GM21381 (cell line): ENCODE results near the gene CLPTM1L.
"Not testable (repeated sequence)": the region's sequence is repeated elsewhere in the genome, so short reads cannot be mapped to it uniquely, and the experiment has no call there.

Experiments used
- ATAC-seq: cut with Tn5 transposase; IDR thresholded peaks from one replicate; pipeline ENCODE4 v1.9.1; 2021; ENCODE audit warnings: mild to moderate bottlenecking, moderate library complexity; ENCODE audit not compliant: unreplicated experiment

The CLPTM1L gene

DNA sequence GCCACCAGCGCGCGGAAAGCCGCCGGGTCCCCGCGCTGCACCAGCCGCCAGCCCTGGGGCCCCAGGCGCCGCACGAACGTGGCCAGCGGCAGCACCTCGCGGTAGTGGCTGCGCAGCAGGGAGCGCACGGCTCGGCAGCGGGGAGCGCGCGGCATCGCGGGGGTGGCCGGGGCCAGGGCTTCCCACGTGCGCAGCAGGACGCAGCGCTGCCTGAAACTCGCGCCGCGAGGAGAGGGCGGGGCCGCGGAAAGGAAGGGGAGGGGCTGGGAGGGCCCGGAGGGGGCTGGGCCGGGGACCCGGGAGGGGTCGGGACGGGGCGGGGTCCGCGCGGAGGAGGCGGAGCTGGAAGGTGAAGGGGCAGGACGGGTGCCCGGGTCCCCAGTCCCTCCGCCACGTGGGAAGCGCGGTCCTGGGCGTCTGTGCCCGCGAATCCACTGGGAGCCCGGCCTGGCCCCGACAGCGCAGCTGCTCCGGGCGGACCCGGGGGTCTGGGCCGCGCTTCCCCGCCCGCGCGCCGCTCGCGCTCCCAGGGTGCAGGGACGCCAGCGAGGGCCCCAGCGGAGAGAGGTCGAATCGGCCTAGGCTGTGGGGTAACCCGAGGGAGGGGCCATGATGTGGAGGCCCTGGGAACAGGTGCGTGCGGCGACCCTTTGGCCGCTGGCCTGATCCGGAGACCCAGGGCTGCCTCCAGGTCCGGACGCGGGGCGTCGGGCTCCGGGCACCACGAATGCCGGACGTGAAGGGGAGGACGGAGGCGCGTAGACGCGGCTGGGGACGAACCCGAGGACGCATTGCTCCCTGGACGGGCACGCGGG, 49.9 kb downstream of the CLPTM1L start, which contains the start of gene TERT:
Gene TERT (minus strand): TSS at position 234 of the 815 bp plus-strand sequence. CDS start 79 bp downstream, at position 155.
- no peak for ATAC-seq

DNA sequence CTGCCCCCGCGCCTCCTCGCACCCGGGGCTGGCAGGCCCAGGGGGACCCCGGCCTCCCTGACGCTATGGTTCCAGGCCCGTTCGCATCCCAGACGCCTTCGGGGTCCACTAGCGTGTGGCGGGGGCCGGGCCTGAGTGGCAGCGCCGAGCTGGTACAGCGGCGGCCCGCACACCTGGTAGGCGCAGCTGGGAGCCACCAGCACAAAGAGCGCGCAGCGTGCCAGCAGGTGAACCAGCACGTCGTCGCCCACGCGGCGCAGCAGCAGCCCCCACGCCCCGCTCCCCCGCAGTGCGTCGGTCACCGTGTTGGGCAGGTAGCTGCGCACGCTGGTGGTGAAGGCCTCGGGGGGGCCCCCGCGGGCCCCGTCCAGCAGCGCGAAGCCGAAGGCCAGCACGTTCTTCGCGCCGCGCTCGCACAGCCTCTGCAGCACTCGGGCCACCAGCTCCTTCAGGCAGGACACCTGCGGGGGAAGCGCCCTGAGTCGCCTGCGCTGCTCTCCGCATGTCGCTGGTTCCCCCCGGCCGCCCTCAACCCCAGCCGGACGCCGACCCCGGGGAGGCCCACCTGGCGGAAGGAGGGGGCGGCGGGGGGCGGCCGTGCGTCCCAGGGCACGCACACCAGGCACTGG, 50.6 kb downstream of the CLPTM1L start:
- no peak for ATAC-seq

DNA sequence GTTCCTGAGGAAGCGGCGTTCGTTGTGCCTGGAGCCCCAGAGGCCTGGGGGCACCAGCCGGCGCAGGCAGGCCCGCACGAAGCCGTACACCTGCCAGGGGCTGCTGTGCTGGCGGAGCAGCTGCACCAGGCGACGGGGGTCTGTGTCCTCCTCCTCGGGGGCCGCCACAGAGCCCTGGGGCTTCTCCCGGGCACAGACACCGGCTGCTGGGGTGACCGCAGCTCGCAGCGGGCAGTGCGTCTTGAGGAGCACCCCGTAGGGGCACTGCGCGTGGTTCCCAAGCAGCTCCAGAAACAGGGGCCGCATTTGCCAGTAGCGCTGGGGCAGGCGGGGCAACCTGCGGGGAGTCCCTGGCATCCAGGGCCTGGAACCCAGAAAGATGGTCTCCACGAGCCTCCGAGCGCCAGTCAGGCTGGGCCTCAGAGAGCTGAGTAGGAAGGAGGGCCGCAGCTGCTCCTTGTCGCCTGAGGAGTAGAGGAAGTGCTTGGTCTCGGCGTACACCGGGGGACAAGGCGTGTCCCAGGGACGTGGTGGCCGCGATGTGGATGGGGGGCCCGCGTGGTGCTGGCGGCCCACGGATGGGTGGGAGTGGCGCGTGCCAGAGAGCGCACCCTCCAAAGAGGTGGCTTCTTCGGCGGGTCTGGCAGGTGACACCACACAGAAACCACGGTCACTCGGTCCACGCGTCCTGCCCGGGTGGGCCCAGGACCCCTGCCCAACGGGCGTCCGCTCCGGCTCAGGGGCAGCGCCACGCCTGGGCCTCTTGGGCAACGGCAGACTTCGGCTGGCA, 51.3 kb downstream of the CLPTM1L start:
- no peak for ATAC-seq

DNA sequence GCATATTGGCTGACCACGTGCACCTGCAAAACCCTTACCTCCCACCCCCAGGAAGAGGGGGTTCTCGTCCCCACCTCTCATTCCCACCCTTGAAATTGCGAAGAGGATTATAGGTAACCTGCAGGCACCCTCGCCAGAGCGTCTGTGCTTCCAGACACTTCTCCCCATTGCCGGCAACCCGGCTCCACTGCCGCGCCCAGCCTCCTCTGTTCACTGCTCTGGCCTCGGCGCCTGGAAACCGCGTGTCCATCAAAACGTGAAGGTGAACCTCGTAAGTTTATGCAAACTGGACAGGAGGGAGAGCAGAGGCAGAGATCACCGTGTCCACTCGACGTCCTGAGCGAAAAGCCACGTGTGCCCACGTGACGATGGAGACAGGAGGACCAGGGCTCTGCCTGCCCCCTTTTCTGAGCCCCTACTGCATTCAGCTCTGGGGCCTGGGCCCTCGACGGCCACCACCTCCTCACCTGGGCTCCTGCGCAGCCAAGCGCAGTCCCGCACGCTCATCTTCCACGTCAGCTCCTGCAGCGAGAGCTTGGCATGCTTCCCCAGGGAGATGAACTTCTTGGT, 52.0 kb downstream of the CLPTM1L start:
- ATAC-seq = no peak

DNA sequence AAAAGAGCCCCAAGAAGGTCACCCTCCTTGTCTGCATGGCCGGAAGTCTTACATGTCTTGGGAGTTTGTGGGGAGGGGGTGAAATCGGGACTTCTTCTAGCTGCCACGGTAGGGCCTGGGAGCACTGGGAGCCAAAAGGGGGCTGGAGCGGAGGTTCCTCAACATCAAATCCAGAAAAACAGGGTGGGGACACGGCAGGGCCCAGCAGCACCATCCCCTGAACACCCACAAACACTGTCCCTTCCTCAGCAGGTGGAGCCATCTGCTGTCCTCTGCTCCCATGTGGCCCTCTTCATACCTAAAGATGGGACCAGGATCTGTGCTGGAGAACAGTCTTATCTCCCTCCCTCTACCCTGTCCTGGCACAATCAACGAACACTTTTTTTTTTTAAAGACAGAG, 52.8 kb downstream of the CLPTM1L start:
- ATAC-seq = no peak

DNA sequence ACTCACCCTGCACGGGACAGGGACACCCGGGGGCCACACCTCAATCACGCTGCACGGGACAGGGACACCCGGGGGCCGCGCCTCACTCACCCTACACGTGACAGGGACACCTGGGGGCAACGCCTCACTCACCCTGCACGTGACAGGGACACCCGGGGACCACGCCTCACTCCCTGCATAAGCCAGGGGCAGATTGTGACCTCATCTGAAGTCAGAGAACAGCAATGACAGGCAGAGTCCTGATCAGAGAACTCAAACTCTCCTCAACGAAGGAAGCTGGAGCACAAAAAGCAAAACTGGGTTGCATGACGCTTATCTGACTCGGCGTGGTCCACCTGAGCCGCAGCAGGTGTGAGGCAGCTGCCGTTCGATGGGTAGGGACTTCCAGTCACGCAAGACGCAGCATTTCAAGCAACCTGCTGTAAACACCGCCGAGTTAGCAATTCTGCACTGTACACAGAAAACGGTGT, 53.3 kb downstream of the CLPTM1L start:
- no peak for ATAC-seq

DNA sequence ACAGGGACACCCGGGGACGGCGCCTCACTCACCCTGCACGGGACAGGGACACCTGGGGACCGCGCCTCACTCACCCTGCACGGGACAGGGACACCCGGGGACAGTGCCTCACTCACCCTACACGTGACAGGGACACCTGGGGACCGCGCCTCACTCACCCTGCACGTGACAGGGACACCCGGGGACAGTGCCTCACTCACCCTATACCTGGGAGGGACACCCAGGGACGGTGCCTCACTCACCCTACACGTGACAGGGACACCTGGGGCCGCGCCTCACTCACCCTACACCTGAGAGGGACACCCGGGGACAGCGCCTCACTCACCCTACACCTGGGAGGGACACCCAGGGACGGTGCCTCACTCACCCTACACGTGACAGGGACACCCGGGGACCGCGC, 53.9 kb downstream of the CLPTM1L start:
- not testable (repeated sequence) for ATAC-seq

DNA sequence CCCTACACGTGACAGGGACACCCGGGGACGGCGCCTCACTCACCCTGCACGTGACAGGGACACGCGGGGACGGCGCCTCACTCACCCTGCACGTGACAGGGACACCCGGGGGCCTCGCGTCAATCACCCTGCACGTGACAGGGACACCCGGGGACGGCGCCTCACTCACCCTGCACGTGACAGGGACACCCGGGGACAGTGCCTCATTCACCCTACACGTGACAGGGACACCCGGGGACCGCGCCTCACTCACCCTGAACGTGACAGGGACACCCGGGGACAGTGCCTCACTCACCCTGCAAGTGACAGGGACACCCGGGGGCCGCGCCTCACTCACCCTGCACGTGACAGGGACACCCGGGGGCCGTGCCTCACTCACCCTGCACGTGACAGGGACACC, 55.3 kb downstream of the CLPTM1L start:
- not testable (repeated sequence) for ATAC-seq

DNA sequence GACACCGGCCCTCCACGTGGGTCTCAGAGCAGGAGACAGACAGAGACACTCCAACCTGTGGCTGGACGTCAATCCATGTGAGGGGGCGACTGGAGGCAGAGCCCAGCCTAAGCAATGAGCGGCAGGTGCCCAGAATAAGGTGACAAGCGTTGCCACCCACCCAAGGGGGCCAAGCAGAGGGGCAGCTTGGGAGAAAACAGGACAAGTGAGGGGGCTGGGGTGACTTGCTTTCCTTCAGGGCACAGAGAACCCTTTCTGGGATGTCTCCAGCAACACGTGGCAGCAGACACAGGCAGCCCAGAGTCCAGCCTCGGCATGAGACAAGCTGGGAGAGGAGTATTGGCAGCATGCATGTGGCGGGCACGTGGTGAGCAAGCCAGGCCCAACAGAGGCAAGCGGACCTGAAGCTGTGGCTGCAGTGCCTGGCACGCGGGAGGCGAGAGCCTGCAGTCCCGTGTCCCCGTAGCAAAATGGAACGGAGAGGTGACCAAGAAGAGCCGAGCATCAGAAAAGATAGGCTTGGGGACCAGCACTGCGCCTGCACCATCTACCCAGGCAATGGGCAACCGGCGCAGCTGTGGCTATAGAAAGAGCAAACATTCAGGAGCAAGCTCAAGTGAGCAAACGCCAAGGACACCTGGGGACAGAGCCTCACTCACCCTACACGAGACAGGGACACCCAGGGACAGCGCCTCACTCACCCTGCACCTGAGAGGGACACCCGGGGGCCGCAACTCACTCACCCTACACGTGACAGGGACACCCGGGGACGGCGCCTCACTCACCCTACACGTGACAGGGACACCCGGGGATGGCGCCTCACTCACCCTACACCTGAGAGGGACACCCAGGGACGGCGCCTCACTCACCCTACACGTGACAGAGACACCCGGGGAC, 56.2 kb downstream of the CLPTM1L start:
- ATAC-seq = no peak

DNA sequence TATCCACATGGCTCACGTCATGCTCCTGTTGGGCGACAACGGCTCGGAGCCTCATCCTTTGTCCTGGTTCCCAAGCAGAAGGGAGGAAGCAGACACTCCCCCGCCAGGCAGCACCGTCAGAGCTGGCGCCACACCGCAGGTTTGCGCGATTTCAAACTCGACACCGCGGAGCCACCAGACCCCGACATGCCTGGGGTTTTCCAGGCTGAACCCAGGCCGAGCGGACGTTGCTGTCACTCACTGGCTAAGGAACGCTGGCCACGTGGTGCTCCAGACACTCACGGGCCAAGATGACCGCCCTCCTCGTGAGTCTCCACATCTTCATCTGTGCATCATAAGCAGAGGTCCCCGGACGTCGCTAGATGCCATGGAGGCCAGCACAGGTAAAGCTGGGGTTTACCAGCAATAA, 59.0 kb downstream of the CLPTM1L start:
- no peak for ATAC-seq

DNA sequence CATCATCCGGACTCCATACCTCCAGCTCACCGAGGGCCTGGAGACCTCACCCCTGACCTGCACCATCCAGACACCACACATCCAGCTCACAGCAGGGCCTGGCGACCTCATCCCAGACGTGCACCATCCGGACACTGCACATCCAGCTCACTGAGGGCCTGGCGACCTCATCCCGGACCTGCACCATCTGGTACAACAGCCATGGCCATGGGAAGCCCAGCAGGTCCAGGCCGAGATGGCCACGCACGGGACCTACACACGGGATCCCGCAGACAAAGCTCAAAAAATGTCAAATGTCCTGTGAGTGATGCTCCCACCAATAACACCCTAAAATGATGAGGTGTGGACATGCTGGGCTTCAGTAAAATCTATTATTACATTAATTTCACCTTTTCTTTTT, 59.8 kb downstream of the CLPTM1L start:
- no peak for ATAC-seq

DNA sequence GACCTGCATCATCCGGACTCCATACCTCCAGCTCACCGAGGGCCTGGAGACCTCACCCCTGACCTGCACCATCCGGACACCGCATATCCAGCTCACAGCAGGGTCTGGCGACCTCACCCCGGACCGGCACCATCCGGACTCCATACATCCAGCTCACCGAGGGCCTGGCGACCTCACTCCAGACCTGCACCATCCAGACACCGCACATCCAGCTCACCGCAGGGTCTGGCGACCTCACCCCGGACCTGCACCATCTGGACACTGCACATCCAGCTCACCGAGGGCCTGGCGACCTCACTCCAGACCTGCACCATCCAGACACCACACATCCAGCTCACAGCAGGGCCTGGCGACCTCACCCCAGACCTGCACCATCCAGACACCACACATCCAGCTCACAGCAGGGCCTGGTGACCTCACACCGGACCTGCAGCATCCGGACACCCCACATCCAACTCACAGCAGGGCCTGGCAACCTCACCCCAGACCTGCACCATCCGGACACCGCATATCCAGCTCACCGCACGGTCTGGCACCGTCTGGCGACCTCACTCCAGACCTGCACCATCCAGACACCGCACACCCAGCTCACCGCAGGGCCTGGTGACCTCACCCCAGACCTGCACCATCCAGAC, 60.4 kb downstream of the CLPTM1L start:
- ATAC-seq = not testable (repeated sequence)

DNA sequence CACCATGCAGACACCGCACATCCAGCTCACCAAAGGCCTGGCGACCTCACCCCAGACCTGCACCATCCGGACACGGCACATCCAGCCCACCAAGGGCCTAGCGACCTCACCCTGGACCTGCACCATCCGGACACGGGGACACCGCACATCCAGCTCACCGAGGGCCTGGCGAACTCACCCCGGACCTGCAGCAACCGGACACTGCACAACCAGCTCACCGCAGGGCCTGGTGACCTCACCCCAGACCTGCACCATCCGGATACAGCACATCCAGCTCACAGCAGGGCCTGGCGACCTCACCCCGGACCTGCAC, 61.2 kb downstream of the CLPTM1L start:
- ATAC-seq = not testable (repeated sequence)

DNA sequence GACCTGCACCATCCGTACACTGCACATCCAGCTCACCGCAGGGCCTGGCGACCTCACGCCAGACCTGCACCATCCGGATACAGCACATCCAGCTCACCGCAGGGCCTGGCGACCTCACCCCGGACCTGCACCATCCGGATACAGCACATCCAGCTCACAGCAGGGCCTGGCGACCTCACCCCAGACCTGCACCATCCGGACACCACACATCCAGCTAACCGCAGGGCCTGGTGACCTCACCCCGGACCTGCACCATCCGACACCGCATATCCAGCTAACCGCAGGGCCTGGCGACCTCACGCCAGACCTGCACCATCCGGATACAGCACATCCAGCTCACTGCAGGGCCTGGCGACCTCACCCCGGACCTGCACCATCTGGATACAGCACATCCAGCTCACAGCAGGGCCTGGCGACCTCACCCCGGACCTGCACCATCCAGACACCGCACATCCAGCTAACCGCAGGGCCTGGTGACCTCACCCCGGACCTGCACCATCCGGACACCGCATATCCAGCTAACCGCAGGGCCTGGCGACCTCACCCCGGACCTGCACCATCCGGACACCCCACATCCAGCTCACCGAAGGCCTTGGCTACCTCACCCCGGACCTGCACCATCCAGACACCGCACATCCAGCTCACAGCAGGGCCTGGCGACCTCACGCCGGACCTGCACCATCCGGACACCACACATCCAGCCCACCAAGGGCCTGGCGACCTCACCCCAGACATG, 61.7 kb downstream of the CLPTM1L start:
- ATAC-seq = not testable (repeated sequence)

DNA sequence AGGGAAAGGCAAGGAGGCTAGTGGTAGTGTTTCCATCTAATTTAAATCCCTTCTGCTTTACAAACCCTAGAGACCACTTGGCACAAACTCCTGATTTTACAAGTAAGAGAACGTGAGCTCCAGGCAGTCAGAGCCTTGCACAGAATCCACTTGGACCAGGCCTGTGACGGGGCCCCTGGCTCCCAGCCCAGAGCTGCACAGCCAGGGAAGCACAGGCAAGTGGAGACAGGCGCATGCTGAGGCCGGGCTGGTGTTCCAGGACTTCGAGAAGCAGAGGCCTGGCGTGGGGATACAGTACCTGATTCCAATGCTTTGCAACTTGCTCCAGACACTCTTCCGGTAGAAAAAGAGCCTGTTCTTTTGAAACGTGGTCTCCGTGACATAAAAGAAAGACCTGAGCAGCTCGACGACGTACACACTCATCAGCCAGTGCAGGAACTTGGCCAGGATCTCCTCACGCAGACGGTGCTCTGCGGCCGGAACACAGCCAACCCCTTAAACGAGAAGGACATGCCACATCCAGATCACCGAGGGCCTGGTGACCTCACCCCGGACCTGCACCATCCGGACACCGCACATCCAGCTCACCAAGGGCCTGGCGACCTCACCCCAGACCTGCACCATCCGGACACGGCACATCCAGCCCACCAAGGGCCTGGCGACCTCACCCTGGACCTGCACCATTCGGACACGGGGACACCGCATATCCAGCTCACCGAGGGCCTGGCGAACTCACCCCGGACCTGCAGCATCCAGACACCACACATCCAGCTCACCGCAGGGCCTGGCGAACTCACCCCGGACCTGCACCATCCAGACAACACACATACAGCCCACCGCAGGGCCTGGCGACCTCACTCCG, 62.5 kb downstream of the CLPTM1L start:
- ATAC-seq = no peak

DNA sequence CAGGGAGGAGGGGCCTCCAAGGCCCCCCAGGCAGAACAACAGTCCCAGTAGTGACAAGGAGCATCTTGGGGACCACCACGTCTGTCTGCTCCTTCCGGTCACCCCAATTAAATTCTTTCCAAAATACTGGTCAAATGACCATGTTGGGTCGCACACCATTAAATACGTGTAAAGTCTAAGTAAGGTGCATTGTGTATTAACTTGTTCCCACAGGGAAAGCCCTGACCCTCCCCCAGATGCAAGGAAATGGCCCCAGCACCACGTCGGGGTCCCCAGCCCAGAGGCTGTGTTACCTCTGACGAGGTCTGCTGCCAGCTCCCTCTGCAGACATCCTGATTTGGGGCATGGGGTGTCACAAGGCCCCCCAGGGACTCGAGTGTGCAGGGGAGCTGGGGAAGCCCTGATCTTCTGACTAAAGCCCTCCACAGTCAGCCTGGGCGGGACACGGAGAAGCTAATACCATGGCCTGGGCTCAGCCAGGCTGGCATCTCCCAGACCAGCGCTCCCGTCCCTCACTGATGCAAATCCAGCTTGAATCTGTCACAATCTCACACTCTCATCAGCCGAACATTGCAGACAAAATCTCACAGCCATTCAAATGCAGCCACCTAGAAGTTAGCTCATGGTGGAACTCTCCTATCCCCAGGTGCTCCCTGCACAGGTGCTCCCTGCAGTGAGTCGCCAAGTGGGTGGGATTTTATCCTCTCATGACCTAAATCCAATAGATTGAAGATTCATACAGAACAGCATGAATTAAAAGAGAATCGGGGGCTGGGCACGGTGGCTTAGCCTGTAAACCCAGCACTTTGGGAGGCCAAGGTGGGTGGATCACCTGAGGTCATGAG, 63.6 kb downstream of the CLPTM1L start:
- ATAC-seq = no peak
